M059J (cell line): ENCODE data around the gene PTGIS. TPM values are rescaled to one million over a fixed set of nuclear protein-coding genes. Genes with fewer than 3 reads are reported as not detected.

Source experiments
- DNase-seq: peaks from one replicate; pipeline ENCODE4 v3.0.0-alpha.2; 2012; ENCODE audit warnings: low read depth
- total RNA-seq: library from RNA; depleted of rRNA; stranded (reverse); fragments of >200 nt; shearing (Covaris generic); gene quantifications from 2 replicates; pipeline ENCODE4 v1.2.3, GENCODE V29; 2014

The PTGIS gene
- total RNA-seq, 1 experiment from 2014 or later, result 0.07 TPM

- DNase-seq, result no peak
Observed at GRCh38 chr20:49529470-49529869, 38.5 kb downstream of the PTGIS start.

- no peak for DNase-seq
Observed at GRCh38 chr20:49526568-49526967, 41.4 kb downstream of the PTGIS start.

GRCh38 chr20:49526056-49526455, 41.9 kb downstream of the PTGIS start:
- no peak for DNase-seq

GRCh38 chr20:49523767-49524360, 44.1 kb downstream of the PTGIS start:
- no peak for DNase-seq

GRCh38 chr20:49521356-49521755, 46.6 kb downstream of the PTGIS start:
- DNase-seq, result no peak

GRCh38 chr20:49519777-49520359, 48.1 kb downstream of the PTGIS start:
- DNase-seq, result no peak

- DNase-seq, result no peak
Observed at GRCh38 chr20:49519212-49519712, 48.7 kb downstream of the PTGIS start.

GRCh38 chr20:49518576-49518975, 49.4 kb downstream of the PTGIS start:
- DNase-seq, result no peak

GRCh38 chr20:49517805-49518100, 50.2 kb downstream of the PTGIS start:
- DNase-seq, result no peak

GRCh38 chr20:49516916-49517804, 50.8 kb downstream of the PTGIS start:
- DNase-seq, result no peak

- DNase-seq, result no peak
Observed at GRCh38 chr20:49515586-49515985, 52.4 kb downstream of the PTGIS start.

GRCh38 chr20:49513517-49513916, 54.4 kb downstream of the PTGIS start:
- DNase-seq, result no peak

GRCh38 chr20:49513009-49513408, 54.9 kb downstream of the PTGIS start:
- no peak for DNase-seq

GRCh38 chr20:49511788-49512525, 56.0 kb downstream of the PTGIS start:
- no peak for DNase-seq

GRCh38 chr20:49510562-49511122, 57.3 kb downstream of the PTGIS start:
- peak; percentile 90 for DNase-seq

- DNase-seq, result peak; percentile 58
Observed at GRCh38 chr20:49508435-49509199, 59.3 kb downstream of the PTGIS start.

GRCh38 chr20:49507741-49508434, 60.0 kb downstream of the PTGIS start:
- no peak for DNase-seq

- peak; percentile 74 for DNase-seq
Observed at GRCh38 chr20:49505518-49505917, 62.4 kb downstream of the PTGIS start.

- no peak for DNase-seq
Observed at GRCh38 chr20:49503176-49503575, 64.8 kb downstream of the PTGIS start.

- DNase-seq, result peak; percentile 38
Observed at GRCh38 chr20:49501917-49502316, 66.0 kb downstream of the PTGIS start.

GRCh38 chr20:49497398-49497669, 70.6 kb downstream of the PTGIS start:
- DNase-seq, result no peak
